Gastroesophageal sphincter (tissue), 4 donors: Measurements from ENCODE around the gene CHFR. TPM values are rescaled to one million over a fixed set of nuclear protein-coding genes. Genes with fewer than 3 reads are reported as not detected.
"Not testable (repeated sequence)": the region's sequence is repeated elsewhere in the genome, so short reads cannot be mapped to it uniquely, and the experiment has no call there.

Source experiments
- ATAC-seq: fragments of 150-250 bp; one replicate; pipeline ENCODE4 v1.9.1; 2016; ENCODE audit warnings: mild to moderate bottlenecking, moderate library complexity
- H3K27ac ChIP-seq, 4 donors: fragments of 200-600 bp; sonication (generic) in 3 of 4; 1 replicate in 3 of 4; 2 replicates in 1 of 4; pipeline ENCODE4 v1.5.1; 2016 to 2019
- H3K27me3 ChIP-seq: fragments of 200-600 bp; sonication (generic); one replicate; pipeline ENCODE4 v1.5.1; 2019
- H3K36me3 ChIP-seq, 2 donors: fragments of 200-600 bp; sonication (generic); one replicate each; pipeline ENCODE4 v1.5.1; 2019; ENCODE audit warnings: control low read depth in 1 of 2
- H3K4me1 ChIP-seq, 3 donors: fragments of 200-600 bp; sonication (generic); 1 replicate in 2 of 3; 2 replicates in 1 of 3; pipeline ENCODE4 v1.5.1; 2016 to 2019; ENCODE audit warnings: control low read depth in 2 of 3
- H3K4me3 ChIP-seq, 2 donors: fragments of 200-600 bp; sonication (generic); one replicate each; pipeline ENCODE4 v1.5.1; 2019; ENCODE audit warnings: mild to moderate bottlenecking in 1 of 2, moderate library complexity in 1 of 2
- H3K9me3 ChIP-seq, 3 donors: fragments of 200-600 bp; sonication (generic); one replicate each; pipeline ENCODE4 v1.5.1; 2017 to 2019; ENCODE audit warnings: control low read depth in 2 of 3
- EP300 ChIP-seq: sonication (generic); formaldehyde crosslinking; IDR thresholded peaks from one replicate; pipeline ENCODE4 v1.6.1; 2017; ENCODE audit warnings: antibody characterized with exemption, mild to moderate bottlenecking
- POLR2A ChIP-seq, 2 donors: fragments of 450-650 bp; IDR thresholded peaks; one replicate each; pipeline ENCODE4 v1.6.1; 2017; ENCODE audit warnings: antibody characterized with exemption in 2 of 2, mild to moderate bottlenecking in 2 of 2, moderate library complexity in 1 of 2
- POLR2AphosphoS5 ChIP-seq: sonication (generic); formaldehyde crosslinking; IDR thresholded peaks from one replicate; pipeline ENCODE4 v1.6.1; 2017; ENCODE audit warnings: antibody characterized with exemption
- WGBS, 2 donors: methylation state at CpG; one replicate each; pipeline ENCODE4 v1.1.5; 2018; ENCODE audit warnings: low coverage in 1 of 2; 5-methylcytosine and 5-hydroxymethylcytosine counted together
- total RNA-seq, 4 donors: library from RNA; depleted of rRNA; stranded (reverse); fragments of >200 nt; gene quantifications; one replicate each; pipeline ENCODE4 v1.1.0, GENCODE V29; 2016
- TF ChIP-seq, protein P1 (sequence below), 4 experiments: fragments of 200-600 bp in 2 of 4; fragments of 450-650 bp in 2 of 4; sonication (generic) in 1 of 4; IDR thresholded peaks; one replicate each; pipeline ENCODE4 v1.5.1; 2017 to 2019; ENCODE audit warnings: antibody characterized with exemption in 4 of 4, mild to moderate bottlenecking in 2 of 4, moderate library complexity in 2 of 4

Gene CHFR
- total RNA-seq, 4 donors from 2014 or later, result 30.8 to 42.1 (median 36.8) TPM

DNA sequence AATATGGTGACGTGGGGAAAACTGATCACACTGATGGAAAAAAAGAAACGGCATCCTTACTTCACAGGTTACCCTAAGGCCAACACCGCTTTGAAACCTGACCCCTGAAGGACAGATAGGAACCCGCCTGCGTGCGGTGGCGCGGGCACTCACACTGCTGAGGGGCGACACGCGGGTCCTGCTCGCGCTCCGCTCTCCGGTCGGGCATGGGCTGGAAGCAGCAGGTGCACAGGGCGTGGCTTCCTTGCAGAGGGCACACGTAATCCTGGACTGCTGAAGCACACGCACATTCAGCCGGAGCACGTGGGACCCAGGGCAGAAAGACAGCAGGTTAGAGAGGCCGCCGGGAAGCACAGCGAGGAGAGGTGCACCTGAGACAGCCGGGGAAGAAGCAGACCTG is 35.9 kb downstream of the CHFR start:
- Histone ChIP-seq H3K27ac (no peak overlapping the region), H3K9me3 (no peaks in the 10 kb centered on the region), H3K4me3 (no peak overlapping the region), H3K36me3 (peaks cover 0 to 99% of the 10 kb centered on the region in 2 donors), H3K4me1 (no peaks in the 10 kb centered on the region), H3K27me3 (no peaks in the 10 kb centered on the region)
- no peak for ATAC-seq
- no peak for TF ChIP-seq POLR2A (IDR thresholded peaks at IDR 0.05)
- no peak for TF ChIP-seq POLR2AphosphoS5
- TF ChIP-seq, protein P1, sequence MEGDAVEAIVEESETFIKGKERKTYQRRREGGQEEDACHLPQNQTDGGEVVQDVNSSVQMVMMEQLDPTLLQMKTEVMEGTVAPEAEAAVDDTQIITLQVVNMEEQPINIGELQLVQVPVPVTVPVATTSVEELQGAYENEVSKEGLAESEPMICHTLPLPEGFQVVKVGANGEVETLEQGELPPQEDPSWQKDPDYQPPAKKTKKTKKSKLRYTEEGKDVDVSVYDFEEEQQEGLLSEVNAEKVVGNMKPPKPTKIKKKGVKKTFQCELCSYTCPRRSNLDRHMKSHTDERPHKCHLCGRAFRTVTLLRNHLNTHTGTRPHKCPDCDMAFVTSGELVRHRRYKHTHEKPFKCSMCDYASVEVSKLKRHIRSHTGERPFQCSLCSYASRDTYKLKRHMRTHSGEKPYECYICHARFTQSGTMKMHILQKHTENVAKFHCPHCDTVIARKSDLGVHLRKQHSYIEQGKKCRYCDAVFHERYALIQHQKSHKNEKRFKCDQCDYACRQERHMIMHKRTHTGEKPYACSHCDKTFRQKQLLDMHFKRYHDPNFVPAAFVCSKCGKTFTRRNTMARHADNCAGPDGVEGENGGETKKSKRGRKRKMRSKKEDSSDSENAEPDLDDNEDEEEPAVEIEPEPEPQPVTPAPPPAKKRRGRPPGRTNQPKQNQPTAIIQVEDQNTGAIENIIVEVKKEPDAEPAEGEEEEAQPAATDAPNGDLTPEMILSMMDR (IDR thresholded peaks at IDR 0.05), result no peak
- no peak for TF ChIP-seq EP300
- WGBS, 2 donors, result 86 to 87% methylated on average over 4 to 22 of the region's 25 CpGs

DNA sequence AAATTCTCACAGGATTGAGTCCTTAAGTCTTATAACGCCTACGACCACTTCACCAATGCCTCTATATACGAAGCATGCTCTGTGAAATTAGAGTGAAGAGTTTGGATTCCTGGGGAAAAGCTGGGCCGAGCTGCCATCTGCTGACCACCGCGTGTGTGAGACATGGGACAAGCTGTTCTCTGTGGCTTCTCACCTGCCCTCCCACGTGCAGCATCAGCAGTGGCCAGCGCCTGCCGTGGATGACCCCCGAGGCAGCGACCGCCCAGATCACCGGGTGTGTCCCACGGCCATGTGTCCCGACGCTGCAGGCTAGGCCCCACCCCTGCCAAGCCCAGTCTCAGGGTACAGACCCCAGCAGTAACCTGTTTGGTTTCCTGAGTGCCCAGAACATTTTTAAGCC is 37.1 kb downstream of the CHFR start:
- H3K36me3 ChIP-seq, result peaks cover 0 to 98% of the 10 kb centered on the region in 2 donors
- no peaks in the 10 kb centered on the region for H3K4me1 ChIP-seq
- ATAC-seq, result no peak
- TF ChIP-seq POLR2AphosphoS5 (no peak), EP300 (no peak), POLR2A (IDR thresholded peaks at IDR 0.05) (no peak)
- TF ChIP-seq, protein P1 (IDR thresholded peaks at IDR 0.05), result no peak
- no peaks in the 10 kb centered on the region for H3K9me3 ChIP-seq
- no peak overlapping the region for H3K4me3 ChIP-seq
- H3K27ac ChIP-seq, result no peak overlapping the region
- no peaks in the 10 kb centered on the region for H3K27me3 ChIP-seq
- WGBS, 2 donors, result 85 to 89% methylated on average over 3 to 4 of the region's 16 CpGs

- 92% methylated on average over 7 of the region's 13 CpGs; no CpG with 5 or more reads in 1 of the 2 donors for WGBS, 2 donors
- H3K27ac ChIP-seq, result no peak overlapping the region
- H3K4me1 ChIP-seq, result no peaks in the 10 kb centered on the region
- no peak for ATAC-seq
- H3K9me3 ChIP-seq, result no peaks in the 10 kb centered on the region
- H3K4me3 ChIP-seq, result no peak overlapping the region
- no peak for TF ChIP-seq POLR2A (IDR thresholded peaks at IDR 0.05)
- TF ChIP-seq, protein P1 (IDR thresholded peaks at IDR 0.05), result no peak
- no peak for TF ChIP-seq EP300
- TF ChIP-seq POLR2AphosphoS5, result no peak
- H3K36me3 ChIP-seq, result peaks cover 0 to 98% of the 10 kb centered on the region in 2 donors
- no peaks in the 10 kb centered on the region for H3K27me3 ChIP-seq
Observed at GRCh38 chr12:132848521-132848920, 38.9 kb downstream of the CHFR start.

DNA sequence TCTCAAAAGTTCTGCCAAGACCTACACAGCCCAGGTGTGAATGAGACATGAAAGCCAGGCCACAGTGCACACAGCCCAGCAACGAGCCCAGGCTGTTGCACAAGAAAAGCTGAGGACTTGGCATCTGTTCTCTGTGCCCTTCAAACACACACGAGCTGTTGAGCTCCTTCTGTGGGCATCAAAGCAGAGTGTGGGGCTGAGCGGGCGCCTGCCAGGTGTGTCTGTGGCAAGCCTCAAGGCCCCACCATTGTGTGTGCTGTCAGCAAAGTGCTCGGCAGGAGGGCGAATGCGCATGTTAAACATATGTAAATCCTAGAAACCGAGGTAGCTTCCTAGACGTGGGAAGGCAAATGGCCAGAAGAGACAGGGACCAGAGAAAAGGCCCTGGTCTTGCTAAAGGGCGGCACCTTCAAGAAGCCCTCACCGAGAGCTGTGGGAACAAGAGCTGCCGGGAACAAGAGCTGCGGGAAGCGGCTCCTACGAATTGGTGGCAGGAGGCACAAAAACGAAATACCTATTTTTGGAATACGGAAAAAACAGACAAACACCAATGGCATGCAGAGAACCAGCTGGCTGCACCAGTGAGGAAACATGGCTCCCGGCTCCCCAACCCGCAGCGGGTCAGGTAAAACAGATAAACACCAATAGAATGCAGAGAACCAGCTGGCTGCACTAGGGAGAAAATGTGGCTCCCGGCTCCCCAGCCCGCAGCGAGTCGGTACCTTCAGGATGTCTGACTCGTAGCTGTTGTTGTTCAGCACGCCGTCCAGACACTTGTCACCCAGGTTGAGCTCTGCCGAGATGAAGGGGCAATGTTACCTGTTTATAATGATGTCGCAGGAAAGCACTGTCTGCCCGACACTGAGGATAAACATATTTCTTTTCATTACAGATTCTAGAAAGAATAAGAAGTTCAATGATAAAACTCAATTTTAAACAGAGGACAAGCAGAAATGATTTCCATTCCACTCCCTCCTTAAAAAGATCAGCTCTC is 39.7 kb downstream of the CHFR start:
- WGBS, 2 donors, result 64 to 76% methylated on average over 18 to 23 of the region's 30 CpGs
- no peaks in the 10 kb centered on the region for H3K27me3 ChIP-seq
- H3K4me1 ChIP-seq, result no peaks in the 10 kb centered on the region
- H3K27ac ChIP-seq, result no peak overlapping the region
- H3K4me3 ChIP-seq, result no peak overlapping the region
- no peak for ATAC-seq
- no peaks in the 10 kb centered on the region for H3K9me3 ChIP-seq
- H3K36me3 ChIP-seq, result peaks cover 0 to 98% of the 10 kb centered on the region in 2 donors
- TF ChIP-seq, protein P1 (IDR thresholded peaks at IDR 0.05), result no peak
- no peak for TF ChIP-seq POLR2A (IDR thresholded peaks at IDR 0.05)
- no peak for TF ChIP-seq POLR2AphosphoS5
- TF ChIP-seq EP300, result no peak

GRCh38 chr12:132844681-132845080 is 42.7 kb downstream of the CHFR start:
- H3K27me3 ChIP-seq, H3K4me3 ChIP-seq, H3K9me3 ChIP-seq, H3K27ac ChIP-seq, H3K4me1 ChIP-seq, ATAC-seq: not testable (repeated sequence)
- 91 to 100% methylated on average over 9 of the region's 11 CpGs for WGBS, 2 donors
- H3K36me3 ChIP-seq, result peaks cover 0 to 97% of the 10 kb centered on the region in 2 donors
